ENCODE results near the gene LDB2.
A peak's percentile ranks its signal among the peaks of the same experiment; 100 is the strongest.

LDB2 gene

GRCh38 chr4:16591272-16591826 is 307.1 kb downstream of the LDB2 start:
- H3K4me3 ChIP-seq (ENCODE audit: low read depth, low read length) = no peak overlapping the region
- no peak for DNase-seq (ENCODE audit: low read depth)
- no peak for TF ChIP-seq CTCF (IDR thresholded peaks at IDR 0.05; ENCODE audit: insufficient read depth, low read depth, low read length, missing control alignments)

DNA sequence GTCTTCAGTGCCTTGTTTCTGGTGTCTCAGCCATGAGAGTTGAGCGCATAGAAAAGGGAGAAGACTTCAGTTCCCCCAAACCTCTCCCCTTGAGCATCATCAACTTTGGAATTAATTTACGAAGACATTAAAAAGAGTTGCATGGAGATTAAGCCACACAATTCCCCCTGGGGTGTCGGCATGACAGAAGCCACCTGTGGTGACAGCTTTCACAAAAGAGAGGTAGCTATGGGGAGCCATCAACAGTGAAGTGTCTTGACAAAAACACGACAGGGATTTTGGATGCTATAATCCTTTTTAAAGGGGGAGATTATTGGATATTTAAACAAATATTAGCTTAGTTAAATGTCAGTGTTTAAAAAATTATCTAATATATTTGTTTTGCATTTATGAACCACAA is 307.6 kb downstream of the LDB2 start:
- DNase-seq (ENCODE audit: low read depth) = no peak
- no peak overlapping the region for H3K4me3 ChIP-seq (ENCODE audit: low read depth, low read length)
- TF ChIP-seq CTCF (IDR thresholded peaks at IDR 0.05; ENCODE audit: insufficient read depth, low read depth, low read length, missing control alignments) = no peak

GRCh38 chr4:16588651-16589050 is 309.8 kb downstream of the LDB2 start:
- no peak for TF ChIP-seq CTCF (IDR thresholded peaks at IDR 0.05; ENCODE audit: insufficient read depth, low read depth, low read length, missing control alignments)
- H3K4me3 ChIP-seq (ENCODE audit: low read depth, low read length) = no peak overlapping the region
- peak; percentile 7 for DNase-seq (ENCODE audit: low read depth)

- DNase-seq (ENCODE audit: low read depth) = no peak
- no peak for TF ChIP-seq CTCF (IDR thresholded peaks at IDR 0.05; ENCODE audit: insufficient read depth, low read depth, low read length, missing control alignments)
- no peak overlapping the region for H3K4me3 ChIP-seq (ENCODE audit: low read depth, low read length)
These were observed 310.3 kb downstream of the LDB2 start for GRCh38 chr4:16588149-16588548.

GRCh38 chr4:16585053-16585452 is 313.4 kb downstream of the LDB2 start:
- H3K4me3 ChIP-seq (ENCODE audit: low read depth, low read length) = no peak overlapping the region
- DNase-seq (ENCODE audit: low read depth) = no peak
- TF ChIP-seq CTCF (IDR thresholded peaks at IDR 0.05; ENCODE audit: insufficient read depth, low read depth, low read length, missing control alignments) = no peak

DNA sequence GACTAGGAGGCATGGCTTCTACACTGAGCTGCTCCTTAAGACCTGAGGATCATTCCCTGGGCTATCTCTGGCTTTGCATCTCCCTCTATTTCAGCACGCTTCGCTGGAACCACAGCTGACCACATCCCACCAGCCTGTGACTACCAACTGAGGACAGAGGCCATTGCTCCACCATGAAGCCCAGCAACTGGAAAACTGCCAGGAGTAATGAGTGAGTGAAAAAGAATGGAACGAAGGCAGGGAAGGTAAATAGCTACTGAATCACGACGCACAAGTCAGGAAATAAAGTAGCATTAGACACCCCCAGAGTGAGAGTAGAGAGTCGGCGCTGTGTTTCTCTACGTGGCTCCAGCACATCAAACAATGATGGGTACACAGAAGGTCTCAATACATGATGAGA is 314.7 kb downstream of the LDB2 start:
- no peak for DNase-seq (ENCODE audit: low read depth)
- no peak overlapping the region for H3K4me3 ChIP-seq (ENCODE audit: low read depth, low read length)
- TF ChIP-seq CTCF (IDR thresholded peaks at IDR 0.05; ENCODE audit: insufficient read depth, low read depth, low read length, missing control alignments) = no peak

GRCh38 chr4:16582526-16582925 is 315.9 kb downstream of the LDB2 start:
- no peak for TF ChIP-seq CTCF (IDR thresholded peaks at IDR 0.05; ENCODE audit: insufficient read depth, low read depth, low read length, missing control alignments)
- no peak for DNase-seq (ENCODE audit: low read depth)
- no peak overlapping the region for H3K4me3 ChIP-seq (ENCODE audit: low read depth, low read length)

All from GM12865 (cell line).